Panc1 (cell line): ENCODE measurements around the gene PRR14L.

ENCODE experiments used
- CTCF ChIP-seq: fragments of 450-650 bp; IDR thresholded peaks from 2 replicates; pipeline ENCODE4 v1.5.1; 2017; ENCODE audit warnings: mild to moderate bottlenecking
- POLR2AphosphoS5 ChIP-seq: IDR thresholded peaks from 2 replicates; pipeline ENCODE4 v1.6.1; 2012; ENCODE audit warnings: mild to moderate bottlenecking, low read depth, low read length, moderate library complexity
- SIN3A ChIP-seq: IDR thresholded peaks from 2 replicates; pipeline ENCODE4 v1.6.1; 2012; ENCODE audit warnings: low read depth, mild to moderate bottlenecking, low read length, moderate library complexity, borderline replicate concordance; ENCODE audit not compliant: insufficient read depth
- TCF7L2 ChIP-seq: IDR thresholded peaks from 2 replicates; pipeline ENCODE4 v1.6.1; 2011; ENCODE audit warnings: mild to moderate bottlenecking, low read depth, low read length, inconsistent platforms

- TF ChIP-seq CTCF (no peak), SIN3A (no peak), POLR2AphosphoS5 (no peak), TCF7L2 (no peak)
These were observed 17.7 kb downstream of the PRR14L start for GRCh38 chr22:31732089-31732829.
